Measurements from ENCODE around the gene NXNL2. TPM values are rescaled to one million over a fixed set of nuclear protein-coding genes. Genes with fewer than 3 reads are reported as not detected.

NXNL2 gene
- total RNA-seq, 2 donors from 2014 or later: not detected

- H3K27me3 ChIP-seq (ENCODE audit: control insufficient read depth, insufficient read depth, low read length, poor library complexity, severe bottlenecking): no peaks in the 10 kb centered on the region
- H3K4me3 ChIP-seq (ENCODE audit: low read length): no peak overlapping the region
- DNase-seq: no peak
- WGBS, 2 experiments (ENCODE audit: insufficient coverage in 1 of 2, insufficient read length in 1 of 2): 88 to 100% methylated on average over 1 to 3 of the region's 3 CpGs
- H3K9me3 ChIP-seq (ENCODE audit: control insufficient read depth, low read length): no peaks in the 10 kb centered on the region
- Mint-ChIP-seq H3K27me3 (ENCODE audit: insufficient read depth) (peaks cover 13% of the 10 kb centered on the region), H3K9me3 (peaks cover 2% of the 10 kb centered on the region), H3K4me3 (no peak overlapping the region), H3K27ac (no peak overlapping the region), H3K4me1 (no peaks in the 10 kb centered on the region), H3K36me3 (ENCODE audit: low read depth) (no peaks in the 10 kb centered on the region)
- no peaks in the 10 kb centered on the region for H3K4me1 ChIP-seq (ENCODE audit: control insufficient read depth, insufficient read depth, low read length)
- no peaks in the 10 kb centered on the region for H3K36me3 ChIP-seq (ENCODE audit: control insufficient read depth, insufficient read depth, low read length)
- no peak overlapping the region for H3K27ac ChIP-seq (ENCODE audit: low read depth, low read length)
- H3K9ac ChIP-seq (ENCODE audit: extremely low read depth, low read length, poor library complexity, severe bottlenecking): no peak overlapping the region
- TF ChIP-seq, protein P1, sequence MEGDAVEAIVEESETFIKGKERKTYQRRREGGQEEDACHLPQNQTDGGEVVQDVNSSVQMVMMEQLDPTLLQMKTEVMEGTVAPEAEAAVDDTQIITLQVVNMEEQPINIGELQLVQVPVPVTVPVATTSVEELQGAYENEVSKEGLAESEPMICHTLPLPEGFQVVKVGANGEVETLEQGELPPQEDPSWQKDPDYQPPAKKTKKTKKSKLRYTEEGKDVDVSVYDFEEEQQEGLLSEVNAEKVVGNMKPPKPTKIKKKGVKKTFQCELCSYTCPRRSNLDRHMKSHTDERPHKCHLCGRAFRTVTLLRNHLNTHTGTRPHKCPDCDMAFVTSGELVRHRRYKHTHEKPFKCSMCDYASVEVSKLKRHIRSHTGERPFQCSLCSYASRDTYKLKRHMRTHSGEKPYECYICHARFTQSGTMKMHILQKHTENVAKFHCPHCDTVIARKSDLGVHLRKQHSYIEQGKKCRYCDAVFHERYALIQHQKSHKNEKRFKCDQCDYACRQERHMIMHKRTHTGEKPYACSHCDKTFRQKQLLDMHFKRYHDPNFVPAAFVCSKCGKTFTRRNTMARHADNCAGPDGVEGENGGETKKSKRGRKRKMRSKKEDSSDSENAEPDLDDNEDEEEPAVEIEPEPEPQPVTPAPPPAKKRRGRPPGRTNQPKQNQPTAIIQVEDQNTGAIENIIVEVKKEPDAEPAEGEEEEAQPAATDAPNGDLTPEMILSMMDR (conservative IDR thresholded peaks at IDR 0.05): no peak
Observed at GRCh38 chr9:88587182-88587581, 52.2 kb downstream of the NXNL2 start.

GRCh38 chr9:88587885-88588649 lies 53.1 kb downstream of the NXNL2 start:
- no peaks in the 10 kb centered on the region for H3K9me3 ChIP-seq (ENCODE audit: control insufficient read depth, low read length)
- no peak overlapping the region for H3K4me3 ChIP-seq (ENCODE audit: low read length)
- no peaks in the 10 kb centered on the region for H3K36me3 ChIP-seq (ENCODE audit: control insufficient read depth, insufficient read depth, low read length)
- no peak overlapping the region for H3K27ac ChIP-seq (ENCODE audit: low read depth, low read length)
- Mint-ChIP-seq H3K4me1 (no peaks in the 10 kb centered on the region), H3K9me3 (peaks cover 2% of the 10 kb centered on the region), H3K27ac (no peak overlapping the region), H3K36me3 (ENCODE audit: low read depth) (no peaks in the 10 kb centered on the region), H3K27me3 (ENCODE audit: insufficient read depth) (peaks cover 10% of the 10 kb centered on the region), H3K4me3 (no peak overlapping the region)
- 97 to 100% methylated on average over 3 to 9 of the region's 9 CpGs for WGBS, 2 experiments (ENCODE audit: insufficient coverage in 1 of 2, insufficient read length in 1 of 2)
- TF ChIP-seq, protein P1 (conservative IDR thresholded peaks at IDR 0.05): no peak
- H3K9ac ChIP-seq (ENCODE audit: extremely low read depth, low read length, poor library complexity, severe bottlenecking): no peak overlapping the region
- no peaks in the 10 kb centered on the region for H3K4me1 ChIP-seq (ENCODE audit: control insufficient read depth, insufficient read depth, low read length)
- no peaks in the 10 kb centered on the region for H3K27me3 ChIP-seq (ENCODE audit: control insufficient read depth, insufficient read depth, low read length, poor library complexity, severe bottlenecking)
- DNase-seq: no peak

- Mint-ChIP-seq H3K27me3 (ENCODE audit: insufficient read depth) (peaks cover 6% of the 10 kb centered on the region), H3K36me3 (ENCODE audit: low read depth) (no peaks in the 10 kb centered on the region), H3K9me3 (peaks cover 2% of the 10 kb centered on the region), H3K4me1 (no peaks in the 10 kb centered on the region), H3K4me3 (no peak overlapping the region), H3K27ac (no peak overlapping the region)
- Histone ChIP-seq H3K27ac (ENCODE audit: low read depth, low read length) (no peak overlapping the region), H3K36me3 (ENCODE audit: control insufficient read depth, insufficient read depth, low read length) (no peaks in the 10 kb centered on the region), H3K27me3 (ENCODE audit: control insufficient read depth, insufficient read depth, low read length, poor library complexity, severe bottlenecking) (no peaks in the 10 kb centered on the region), H3K9me3 (ENCODE audit: control insufficient read depth, low read length) (no peaks in the 10 kb centered on the region), H3K4me3 (ENCODE audit: low read length) (no peak overlapping the region), H3K4me1 (ENCODE audit: control insufficient read depth, insufficient read depth, low read length) (no peaks in the 10 kb centered on the region), H3K9ac (ENCODE audit: extremely low read depth, low read length, poor library complexity, severe bottlenecking) (no peak overlapping the region)
- TF ChIP-seq, protein P1 (conservative IDR thresholded peaks at IDR 0.05): no peak
- no peak for DNase-seq
- 90% methylated on average over 3 of the region's 3 CpGs; no CpG with 5 or more reads in 1 of the 2 experiments for WGBS, 2 experiments (ENCODE audit: insufficient coverage in 1 of 2, insufficient read length in 1 of 2)
Observed at GRCh38 chr9:88589656-88590055, 54.7 kb downstream of the NXNL2 start.
